Activated T-cell treated with anti-CD3 and anti-CD28 coated beads, Interleukin-2, amount 50 U/mL, for 4 hours (primary cell): ENCODE results near the gene PGBD5. TPM values are rescaled to one million over a fixed set of nuclear protein-coding genes. Genes with fewer than 3 reads are reported as not detected.
"Not testable (repeated sequence)": the region's sequence is repeated elsewhere in the genome, so short reads cannot be mapped to it uniquely, and the experiment has no call there.

Experiments
- ATAC-seq, 2 donors: fragments of 200-7000 bp; cut with Tn5 transposase; one replicate each; pipeline ENCODE4 v1.10.0; 2021
- DNase-seq: peaks from one replicate; pipeline ENCODE4 v3.0.0-alpha.2; 2020
- H3K27me3 Mint-ChIP-seq: one replicate; pipeline ENCODE4 v1.8.0; 2021; ENCODE audit warnings: low read depth, mixed read lengths
- H3K36me3 Mint-ChIP-seq: one replicate; pipeline ENCODE4 v1.8.0; 2022; ENCODE audit warnings: mixed read lengths; ENCODE audit not compliant: insufficient read depth
- H3K4me1 Mint-ChIP-seq: one replicate; pipeline ENCODE4 v1.8.0; 2021; ENCODE audit warnings: low read depth, mixed read lengths
- H3K4me3 Mint-ChIP-seq: one replicate; pipeline ENCODE4 v1.8.0; 2021; ENCODE audit warnings: mild to moderate bottlenecking, moderate library complexity, mixed read lengths
- H3K9me3 Mint-ChIP-seq: one replicate; pipeline ENCODE4 v1.8.0; 2021; ENCODE audit warnings: mixed read lengths
- total RNA-seq, 3 donors: library from RNA; stranded (reverse); gene quantifications; one replicate each; pipeline ENCODE4 v1.2.1, GENCODE V29; 2021

PGBD5 gene
- total RNA-seq, 3 donors from 2014 or later = 0.08 to 0.10 TPM; not detected in 1

DNA sequence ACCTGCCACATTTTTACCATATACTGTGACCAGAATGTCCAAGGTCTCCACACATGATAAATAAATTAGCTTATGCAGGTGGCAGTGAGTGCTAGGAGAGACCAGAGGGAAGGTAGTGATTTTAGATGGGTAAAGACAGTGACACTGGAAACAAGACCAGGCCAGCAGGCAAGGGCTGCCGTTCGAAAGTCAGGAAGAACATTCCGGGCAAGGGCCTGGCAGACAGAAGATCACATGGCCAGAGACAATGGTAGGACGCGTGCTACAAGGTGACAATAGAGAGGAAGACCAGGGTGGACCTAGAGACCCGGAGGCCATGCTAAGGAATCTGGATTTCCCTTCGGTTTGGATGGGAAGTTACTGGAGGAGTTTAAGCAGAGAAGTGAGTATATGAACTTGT lies 9.7 kb downstream of the PGBD5 start:
- Mint-ChIP-seq H3K9me3 (peaks cover 10% of the 10 kb centered on the region), H3K4me1 (no peaks in the 10 kb centered on the region), H3K27me3 (peaks cover 38% of the 10 kb centered on the region), H3K36me3 (no peaks in the 10 kb centered on the region), H3K4me3 (no peak overlapping the region)
- DNase-seq = no peak
- no peak for ATAC-seq

DNA sequence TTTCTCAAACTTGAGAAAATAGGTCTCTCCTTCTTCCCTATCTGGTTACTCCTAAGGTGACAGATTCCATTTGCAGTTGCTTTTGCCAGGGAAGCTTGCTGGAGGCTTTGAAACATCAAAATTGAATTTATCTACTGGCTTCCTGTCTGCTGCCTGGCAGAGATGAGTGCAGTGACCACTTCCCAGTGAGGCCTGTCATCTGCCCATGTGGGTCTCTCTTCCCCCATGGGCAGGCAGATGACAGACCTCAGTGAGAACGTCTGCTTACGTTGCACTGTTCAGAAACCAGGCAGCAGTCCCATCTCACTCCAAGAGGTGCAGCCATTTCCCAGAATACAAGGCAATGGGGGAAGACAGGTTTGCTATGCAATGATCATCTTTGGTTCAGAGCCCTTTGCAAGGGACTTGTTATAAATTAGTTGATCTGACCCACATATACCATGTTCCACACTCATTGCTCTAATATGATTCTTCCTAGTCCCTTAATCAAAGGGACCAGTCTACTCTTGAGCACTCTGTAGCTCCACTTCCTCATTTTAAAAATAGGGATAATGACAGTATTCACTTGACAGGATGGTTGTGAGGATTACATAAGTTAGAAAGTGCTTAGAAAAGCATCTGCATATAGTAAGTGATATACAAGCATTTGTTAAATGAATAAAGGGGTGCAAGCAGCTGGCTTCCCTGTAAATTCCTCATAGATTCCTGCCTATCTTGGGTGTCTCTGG lies 10.6 kb downstream of the PGBD5 start:
- ATAC-seq (no peak), DNase-seq (no peak)
- Mint-ChIP-seq H3K4me1 (no peaks in the 10 kb centered on the region), H3K9me3 (peaks cover 10% of the 10 kb centered on the region), H3K4me3 (no peak overlapping the region), H3K36me3 (no peaks in the 10 kb centered on the region), H3K27me3 (peaks cover 37% of the 10 kb centered on the region)

DNA sequence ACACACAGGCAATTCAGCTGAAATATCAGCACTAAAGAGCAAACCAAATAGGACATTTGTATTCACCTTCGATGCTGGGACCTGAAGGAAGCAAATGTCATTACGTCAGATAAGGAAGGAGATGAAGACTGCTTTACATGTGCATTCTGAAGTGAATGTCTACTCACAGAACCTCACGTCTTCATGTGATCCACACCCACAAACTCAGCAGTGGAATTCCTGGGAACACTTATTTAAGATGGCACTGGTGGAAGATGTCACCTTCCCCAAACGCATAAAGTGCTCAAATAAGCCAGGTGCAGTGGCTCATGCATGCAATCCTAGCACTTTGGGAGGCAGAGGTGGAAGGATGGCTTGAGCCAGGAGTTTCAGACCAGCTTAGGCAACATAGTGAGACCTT lies 11.4 kb downstream of the PGBD5 start:
- ATAC-seq (no peak), DNase-seq (no peak)
- Mint-ChIP-seq H3K4me3 (no peak overlapping the region), H3K9me3 (peaks cover 4% of the 10 kb centered on the region), H3K36me3 (no peaks in the 10 kb centered on the region), H3K4me1 (no peaks in the 10 kb centered on the region), H3K27me3 (peaks cover 32% of the 10 kb centered on the region)

DNA sequence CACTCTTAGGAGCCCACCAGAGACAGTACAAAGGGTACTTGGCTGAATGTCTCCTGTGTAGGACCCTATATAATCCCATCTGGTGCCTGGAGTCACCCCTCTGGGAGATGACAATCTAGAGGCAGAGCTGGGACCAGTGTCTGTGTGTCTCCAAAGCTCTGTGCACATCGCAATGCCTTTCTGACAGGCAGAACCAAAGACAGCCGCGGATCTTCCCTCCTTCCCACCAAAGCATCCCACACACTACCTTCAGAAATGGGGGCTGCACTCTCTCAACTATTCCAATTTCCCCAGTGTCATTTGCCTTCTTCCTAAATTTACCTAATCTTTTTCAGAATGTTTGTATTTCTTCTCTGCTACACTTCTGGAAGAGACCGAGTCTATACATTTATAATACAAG lies 12.0 kb downstream of the PGBD5 start:
- Mint-ChIP-seq H3K36me3 (no peaks in the 10 kb centered on the region), H3K9me3 (peaks cover 3% of the 10 kb centered on the region), H3K27me3 (peaks cover 29% of the 10 kb centered on the region), H3K4me1 (no peaks in the 10 kb centered on the region), H3K4me3 (no peak overlapping the region)
- DNase-seq (no peak), ATAC-seq (no peak)

DNA sequence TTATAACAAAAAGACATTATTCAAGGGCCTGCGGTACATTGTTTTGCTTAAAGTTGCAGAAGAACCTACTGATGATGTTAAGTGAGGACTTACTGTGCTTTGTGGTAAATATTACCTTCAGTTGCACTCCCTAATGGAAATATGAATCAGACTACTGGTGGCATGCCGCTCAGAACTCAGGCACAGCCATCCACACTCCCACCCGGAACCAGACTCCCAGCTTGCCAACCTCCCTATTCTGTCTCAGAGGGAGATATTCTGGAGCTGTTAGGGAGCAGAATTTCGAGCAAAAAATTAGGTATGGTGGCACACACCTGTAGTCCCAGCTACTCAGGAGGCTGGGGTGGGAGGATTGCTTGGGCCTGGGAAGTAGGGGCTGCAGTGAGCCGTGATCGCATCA lies 13.1 kb downstream of the PGBD5 start:
- H3K4me3 Mint-ChIP-seq = no peak overlapping the region
- H3K9me3 Mint-ChIP-seq = no peaks in the 10 kb centered on the region
- no peaks in the 10 kb centered on the region for H3K4me1 Mint-ChIP-seq
- DNase-seq = no peak
- H3K36me3 Mint-ChIP-seq = no peaks in the 10 kb centered on the region
- H3K27me3 Mint-ChIP-seq = peaks cover 23% of the 10 kb centered on the region
- no peak for ATAC-seq

DNA sequence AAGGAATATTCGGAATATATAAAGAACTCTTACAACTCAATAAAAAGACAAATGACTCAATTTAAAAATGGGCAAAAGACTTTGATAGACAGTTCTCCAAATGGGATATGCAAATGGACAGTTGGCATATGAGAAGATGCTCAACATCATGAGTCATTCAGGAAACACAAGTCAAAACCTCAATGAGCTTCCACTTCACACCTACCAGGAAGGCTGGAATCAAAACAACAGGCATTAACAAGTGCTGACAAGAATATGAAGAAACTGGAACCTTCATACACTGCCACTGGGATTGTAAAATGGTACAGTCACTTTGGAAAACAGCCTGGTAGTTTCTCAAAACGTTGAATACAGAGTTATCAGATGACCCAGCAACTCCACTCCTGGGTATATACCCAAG lies 17.2 kb downstream of the PGBD5 start:
- Mint-ChIP-seq H3K4me3 (no peak overlapping the region), H3K9me3 (no peaks in the 10 kb centered on the region), H3K4me1 (no peaks in the 10 kb centered on the region), H3K27me3 (peaks cover 7% of the 10 kb centered on the region), H3K36me3 (no peaks in the 10 kb centered on the region)
- DNase-seq = no peak
- no peak for ATAC-seq

DNA sequence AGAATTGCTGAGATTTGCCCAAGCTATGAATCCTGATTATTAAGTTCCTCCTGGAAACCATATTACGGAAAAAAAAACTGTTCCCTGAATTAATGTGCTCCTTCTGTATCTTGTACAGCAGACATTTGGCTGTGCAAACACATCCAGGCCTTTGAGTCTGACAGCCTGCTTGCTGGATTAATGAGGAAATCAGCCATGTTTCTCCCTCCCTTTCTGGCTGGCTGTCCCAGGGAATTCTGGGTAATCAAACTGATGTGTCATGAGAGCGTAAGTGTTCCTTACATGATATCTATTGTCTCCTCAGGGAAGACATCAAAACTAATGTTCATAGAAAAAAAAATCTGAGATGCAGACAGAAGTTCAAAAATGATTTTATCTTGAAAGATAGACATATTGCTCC lies 18.8 kb downstream of the PGBD5 start:
- no peaks in the 10 kb centered on the region for H3K9me3 Mint-ChIP-seq
- no peak for ATAC-seq
- no peaks in the 10 kb centered on the region for H3K36me3 Mint-ChIP-seq
- H3K4me3 Mint-ChIP-seq = no peak overlapping the region
- no peaks in the 10 kb centered on the region for H3K4me1 Mint-ChIP-seq
- peaks cover 9% of the 10 kb centered on the region for H3K27me3 Mint-ChIP-seq
- DNase-seq = no peak

DNA sequence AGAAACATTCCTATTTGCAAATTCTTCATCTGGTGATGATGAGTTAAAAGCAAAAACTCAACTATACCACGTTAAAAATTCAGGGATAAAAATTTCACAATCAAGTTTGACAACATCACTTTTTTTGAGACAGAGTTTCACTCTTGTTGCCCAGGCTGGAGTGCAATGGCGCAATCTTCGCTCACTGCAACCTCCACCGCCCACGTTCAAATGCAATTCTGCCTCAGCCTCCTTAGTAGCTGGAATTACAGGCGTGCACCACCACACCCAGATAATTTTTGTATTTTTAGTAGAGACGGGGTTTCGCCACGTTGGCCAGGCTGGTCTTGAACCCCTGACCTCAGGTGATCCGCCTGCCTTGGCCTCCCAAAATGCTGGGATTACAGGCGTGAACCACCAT lies 19.4 kb downstream of the PGBD5 start:
- not testable (repeated sequence) for H3K9me3 Mint-ChIP-seq, H3K4me1 Mint-ChIP-seq, H3K4me3 Mint-ChIP-seq, H3K36me3 Mint-ChIP-seq, DNase-seq, ATAC-seq, H3K27me3 Mint-ChIP-seq

DNA sequence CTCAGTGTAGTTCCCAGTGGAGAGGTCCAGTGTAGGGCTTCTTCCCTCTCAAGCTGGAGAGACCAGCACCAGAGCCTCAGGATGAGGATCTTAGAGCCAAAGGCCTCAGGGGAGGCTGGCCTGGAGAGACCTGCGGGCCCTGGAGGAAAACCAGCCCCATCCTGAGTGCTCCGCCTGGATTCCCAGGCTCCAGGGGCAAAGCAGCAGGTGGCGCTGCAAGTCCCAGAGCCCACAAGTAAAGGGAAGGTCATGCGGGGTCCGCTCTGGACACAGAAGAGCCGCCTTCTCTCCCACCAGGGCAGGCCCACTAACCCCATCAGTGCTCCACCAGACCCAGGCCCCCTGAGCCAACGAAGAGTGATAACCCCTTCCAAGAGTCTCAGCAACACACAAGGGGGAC lies 22.7 kb downstream of the PGBD5 start:
- Mint-ChIP-seq H3K4me3 (no peak overlapping the region), H3K9me3 (no peaks in the 10 kb centered on the region), H3K36me3 (no peaks in the 10 kb centered on the region), H3K4me1 (no peaks in the 10 kb centered on the region), H3K27me3 (peaks cover 28% of the 10 kb centered on the region)
- DNase-seq (no peak), ATAC-seq (no peak)

DNA sequence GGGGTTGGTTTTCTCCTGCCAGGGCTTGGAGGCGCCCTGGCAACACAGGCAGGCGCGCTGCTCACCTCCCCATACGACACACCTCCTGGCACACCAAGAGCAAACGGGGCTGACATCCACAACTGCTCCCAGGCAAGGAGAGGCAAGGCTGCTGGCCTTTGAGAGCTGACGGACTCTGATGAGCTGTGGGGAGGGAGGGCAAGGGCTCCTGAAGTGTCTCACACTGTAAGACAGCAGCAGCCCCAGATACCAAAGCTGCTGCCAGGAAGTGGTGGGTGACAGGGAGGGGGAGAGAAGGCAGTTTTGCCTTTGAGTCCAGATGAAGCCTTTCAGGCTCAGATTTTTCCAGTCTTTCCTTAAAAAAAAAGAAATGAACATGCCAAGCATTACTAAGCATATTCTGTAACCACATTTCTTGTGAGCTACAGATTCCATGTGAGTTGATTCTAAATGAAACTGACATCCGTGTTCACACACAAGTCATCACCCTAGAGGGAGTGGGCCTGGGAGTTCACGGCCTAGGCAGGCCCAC lies 24.3 kb downstream of the PGBD5 start:
- no peaks in the 10 kb centered on the region for H3K36me3 Mint-ChIP-seq

DNA sequence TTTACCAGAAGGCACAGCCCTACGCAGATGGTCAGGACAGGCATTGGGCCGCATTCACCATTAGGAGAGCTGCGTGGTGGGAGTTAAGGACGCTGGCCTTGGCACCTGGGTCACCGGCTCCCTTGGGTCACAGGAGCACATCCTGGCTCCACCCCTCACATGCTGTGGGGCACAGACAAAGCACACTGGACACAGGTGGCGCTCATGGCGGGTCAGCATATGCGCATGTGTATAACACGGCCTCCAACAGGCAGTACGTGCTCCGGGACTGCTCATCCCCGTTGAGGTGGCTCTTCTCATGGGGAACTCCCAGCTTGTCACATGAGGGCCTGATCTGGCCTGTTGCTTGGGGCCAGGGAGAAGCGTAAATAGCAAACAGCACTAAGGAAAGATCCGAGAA lies 25.0 kb downstream of the PGBD5 start:
- H3K9me3 Mint-ChIP-seq = no peaks in the 10 kb centered on the region
- ATAC-seq (no peak), DNase-seq (no peak)
- no peaks in the 10 kb centered on the region for H3K36me3 Mint-ChIP-seq
- no peaks in the 10 kb centered on the region for H3K4me1 Mint-ChIP-seq
- no peak overlapping the region for H3K4me3 Mint-ChIP-seq
- peaks cover 37% of the 10 kb centered on the region for H3K27me3 Mint-ChIP-seq

More for the DNA sequence above, 24.3 kb downstream of the PGBD5 start:
- Mint-ChIP-seq H3K4me3 (no peak overlapping the region), H3K27me3 (peaks cover 33% of the 10 kb centered on the region), H3K9me3 (no peaks in the 10 kb centered on the region), H3K4me1 (no peaks in the 10 kb centered on the region)
- ATAC-seq (no peak), DNase-seq (no peak)

DNA sequence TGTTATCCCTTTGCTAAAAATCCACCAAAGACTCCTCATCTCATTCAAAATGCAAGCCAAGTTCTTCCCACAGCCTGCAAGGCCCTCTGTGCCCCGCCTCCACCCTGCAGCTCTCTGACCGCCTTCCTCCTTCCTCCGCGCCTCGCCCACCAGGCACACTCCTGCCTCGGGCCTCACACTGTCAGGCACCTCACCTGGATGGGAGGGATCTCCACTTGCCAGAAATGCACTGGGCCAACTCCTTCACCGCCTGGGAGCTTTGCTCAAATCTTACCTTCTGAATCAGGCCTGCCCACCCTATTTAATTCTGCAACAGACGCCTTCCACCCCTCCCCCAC lies 26.2 kb downstream of the PGBD5 start:
- Mint-ChIP-seq H3K9me3 (no peaks in the 10 kb centered on the region), H3K36me3 (no peaks in the 10 kb centered on the region), H3K4me1 (no peaks in the 10 kb centered on the region), H3K27me3 (peaks cover 37% of the 10 kb centered on the region), H3K4me3 (no peak overlapping the region)
- DNase-seq = no peak
- no peak for ATAC-seq

DNA sequence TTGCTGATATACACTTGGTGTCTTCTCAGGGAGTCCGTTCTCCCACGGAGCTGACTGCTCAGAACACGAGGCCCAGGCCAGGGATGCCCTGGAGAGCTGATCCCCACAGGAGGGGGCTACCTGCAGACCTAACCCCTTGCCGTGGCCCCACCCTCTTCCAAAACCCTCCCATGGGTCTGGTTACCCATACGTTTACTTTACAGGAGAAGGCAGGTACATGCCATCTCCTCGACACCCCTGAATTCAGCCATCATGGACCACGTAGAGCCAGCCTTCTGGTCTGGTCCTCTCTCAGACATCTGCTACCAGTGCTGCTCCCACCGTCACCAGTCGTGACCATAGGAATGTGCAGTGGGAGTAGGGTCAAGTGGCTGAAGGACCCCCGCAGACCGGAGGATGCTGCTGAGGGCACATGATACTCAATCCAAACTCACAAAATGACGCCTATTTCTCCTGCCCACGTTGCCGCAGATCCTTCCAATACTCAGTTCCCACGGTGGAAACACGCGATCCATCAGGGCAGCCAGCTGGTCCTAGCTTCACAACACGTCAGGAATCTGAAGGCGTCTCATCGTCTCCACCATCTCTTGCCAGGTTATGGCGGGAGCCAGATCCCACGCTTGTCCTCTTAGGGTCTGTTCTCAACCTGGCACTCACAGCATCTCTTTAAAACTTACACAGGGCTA lies 26.7 kb downstream of the PGBD5 start:
- Mint-ChIP-seq H3K4me3 (no peak overlapping the region), H3K27me3 (peaks cover 37% of the 10 kb centered on the region), H3K9me3 (no peaks in the 10 kb centered on the region), H3K36me3 (no peaks in the 10 kb centered on the region), H3K4me1 (no peaks in the 10 kb centered on the region)
- ATAC-seq = no peak
- DNase-seq = no peak

DNA sequence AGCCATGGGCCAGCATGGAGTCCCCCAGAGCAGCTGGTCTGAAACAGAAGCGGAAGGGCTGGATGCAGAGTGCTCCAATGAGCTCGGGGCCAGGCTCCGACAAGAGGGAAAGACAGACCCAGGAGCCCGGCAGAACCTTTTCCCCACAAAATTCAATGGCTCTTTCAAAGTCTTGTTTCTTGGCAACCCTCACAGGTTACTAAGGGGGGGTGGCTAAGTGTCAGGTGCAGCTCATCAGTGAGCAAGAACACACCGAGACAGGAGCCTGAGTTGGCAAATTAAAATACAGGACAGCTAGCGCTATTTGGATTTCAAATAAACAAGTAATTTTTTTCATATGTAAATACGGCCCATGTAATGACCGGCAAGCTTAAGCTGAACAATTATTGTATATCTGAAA lies 27.3 kb downstream of the PGBD5 start:
- H3K4me3 Mint-ChIP-seq = no peak overlapping the region
- H3K9me3 Mint-ChIP-seq = no peaks in the 10 kb centered on the region
- DNase-seq (no peak), ATAC-seq (no peak)
- H3K27me3 Mint-ChIP-seq = peaks cover 37% of the 10 kb centered on the region
- H3K36me3 Mint-ChIP-seq = no peaks in the 10 kb centered on the region
- H3K4me1 Mint-ChIP-seq = no peaks in the 10 kb centered on the region

DNA sequence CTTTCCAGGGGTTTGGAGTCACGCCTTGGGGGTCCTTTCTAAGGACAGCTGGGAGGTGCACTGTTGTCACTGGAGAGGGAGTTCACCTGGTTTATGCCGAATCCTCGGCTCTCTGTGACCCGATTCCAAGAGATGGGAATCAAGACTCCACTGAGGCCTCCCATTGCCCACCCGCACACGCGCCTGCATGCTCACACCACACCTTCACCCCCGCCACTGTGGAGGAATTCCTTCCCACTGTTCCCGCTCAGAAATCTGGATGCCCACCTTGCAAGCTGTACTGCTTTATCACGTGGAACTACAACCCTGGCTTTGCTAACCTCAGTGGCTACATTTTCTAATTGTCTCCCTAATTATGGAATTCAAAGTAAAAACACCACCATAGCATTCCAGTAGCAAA lies 29.2 kb downstream of the PGBD5 start:
- no peak overlapping the region for H3K4me3 Mint-ChIP-seq
- no peak for DNase-seq
- ATAC-seq = no peak
- H3K4me1 Mint-ChIP-seq = no peaks in the 10 kb centered on the region
- H3K9me3 Mint-ChIP-seq = no peaks in the 10 kb centered on the region
- H3K36me3 Mint-ChIP-seq = no peaks in the 10 kb centered on the region
- H3K27me3 Mint-ChIP-seq = peaks cover 38% of the 10 kb centered on the region
